ENCODE data around the gene TOR2A. TPM values are rescaled to one million over a fixed set of nuclear protein-coding genes. Genes with fewer than 3 reads are reported as not detected.

The TOR2A gene
- total and polyA plus RNA-seq, 4 donors: 8.8 to 30.8 (median 16.9) TPM

DNA sequence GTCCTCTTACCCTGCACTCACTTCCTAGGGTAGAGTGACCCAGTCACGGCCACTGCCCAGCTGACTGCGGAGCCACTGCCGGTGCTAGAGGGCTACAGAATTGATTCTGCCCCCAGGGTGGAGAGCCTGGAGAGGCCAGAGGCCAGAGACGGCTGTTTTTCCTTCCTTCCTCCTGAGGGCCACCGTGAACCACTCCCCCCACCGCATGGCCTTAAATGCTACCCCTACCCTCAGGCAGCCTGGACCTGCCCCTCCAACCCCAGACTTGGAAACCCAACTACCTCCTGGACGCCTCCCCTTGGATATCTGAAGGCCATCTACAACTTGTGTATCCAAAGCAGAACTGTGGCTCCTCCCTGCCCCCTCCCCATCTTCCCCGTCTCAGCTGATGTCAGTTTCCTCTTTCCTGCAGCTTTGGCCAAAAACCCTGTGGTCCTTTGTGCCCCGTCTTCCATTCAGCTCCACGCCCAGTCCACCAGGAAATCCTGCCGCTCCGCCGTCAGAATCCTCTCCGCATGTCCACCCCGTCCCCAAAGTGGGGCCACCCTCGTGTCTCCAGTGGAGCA lies 27.1 kb upstream of the TOR2A start:
- no peak overlapping the region for H3K9ac ChIP-seq (ENCODE audit: insufficient read depth in 1 of 2, low read length in 2 of 2)
- peaks cover 0 to 12% (median 0%) of the 10 kb centered on the region in 4 donors for H3K36me3 ChIP-seq (ENCODE audit: control insufficient read depth in 4 of 4, insufficient read depth in 4 of 4, low read length in 4 of 4)
- no peak overlapping the region for H3K4me3 ChIP-seq
- peak in 2 of 3 donors; percentile 35 to 66 for DNase-seq
- TF ChIP-seq, protein P1, sequence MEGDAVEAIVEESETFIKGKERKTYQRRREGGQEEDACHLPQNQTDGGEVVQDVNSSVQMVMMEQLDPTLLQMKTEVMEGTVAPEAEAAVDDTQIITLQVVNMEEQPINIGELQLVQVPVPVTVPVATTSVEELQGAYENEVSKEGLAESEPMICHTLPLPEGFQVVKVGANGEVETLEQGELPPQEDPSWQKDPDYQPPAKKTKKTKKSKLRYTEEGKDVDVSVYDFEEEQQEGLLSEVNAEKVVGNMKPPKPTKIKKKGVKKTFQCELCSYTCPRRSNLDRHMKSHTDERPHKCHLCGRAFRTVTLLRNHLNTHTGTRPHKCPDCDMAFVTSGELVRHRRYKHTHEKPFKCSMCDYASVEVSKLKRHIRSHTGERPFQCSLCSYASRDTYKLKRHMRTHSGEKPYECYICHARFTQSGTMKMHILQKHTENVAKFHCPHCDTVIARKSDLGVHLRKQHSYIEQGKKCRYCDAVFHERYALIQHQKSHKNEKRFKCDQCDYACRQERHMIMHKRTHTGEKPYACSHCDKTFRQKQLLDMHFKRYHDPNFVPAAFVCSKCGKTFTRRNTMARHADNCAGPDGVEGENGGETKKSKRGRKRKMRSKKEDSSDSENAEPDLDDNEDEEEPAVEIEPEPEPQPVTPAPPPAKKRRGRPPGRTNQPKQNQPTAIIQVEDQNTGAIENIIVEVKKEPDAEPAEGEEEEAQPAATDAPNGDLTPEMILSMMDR (IDR thresholded peaks at IDR 0.05; ENCODE audit: control extremely low read depth, extremely low read depth): no peak
- H3K27ac ChIP-seq (ENCODE audit: low read depth in 1 of 2, low read length in 1 of 2): peak overlapping the region; percentile 78 to 93
- no peaks in the 10 kb centered on the region for H3K27me3 ChIP-seq (ENCODE audit: control insufficient read depth in 3 of 3, insufficient read depth in 3 of 3, low read length in 2 of 3)
- peaks cover 0 to 13% (median 0%) of the 10 kb centered on the region in 5 donors for H3K4me1 ChIP-seq (ENCODE audit: control insufficient read depth in 5 of 5, insufficient read depth in 5 of 5, low read length in 5 of 5)
- 13 to 30% methylated on average over 16 of the region's 16 CpGs for WGBS, 2 donors
- ATAC-seq (ENCODE audit: insufficient read depth, low FRiP score): peak; percentile 35
- H3K9me3 ChIP-seq (ENCODE audit: control insufficient read depth in 4 of 4, insufficient read depth in 3 of 4, low read length in 3 of 4): no peaks in the 10 kb centered on the region

DNA sequence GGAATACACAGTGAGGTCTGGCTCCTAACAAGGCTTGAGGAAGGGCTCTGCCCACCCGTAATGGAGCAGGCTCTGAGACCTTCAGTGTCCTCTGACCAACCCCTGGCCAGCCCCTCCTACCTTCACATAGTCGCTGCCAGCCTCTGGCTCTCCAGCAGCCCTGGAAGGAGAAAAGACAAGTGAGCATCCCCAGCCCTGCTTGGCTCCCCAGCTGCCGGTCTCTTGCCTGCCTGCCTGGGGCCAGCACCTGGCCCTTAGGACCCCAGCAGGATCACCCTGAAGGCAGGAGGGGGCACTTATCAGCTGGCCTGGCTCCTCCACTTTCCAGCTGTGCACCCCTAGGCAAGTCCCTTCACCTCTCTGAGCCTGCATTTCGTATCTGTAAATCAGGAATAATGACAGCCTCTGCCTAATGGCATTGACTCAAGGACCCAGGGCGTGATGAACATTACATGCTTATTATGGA lies 26.4 kb upstream of the TOR2A start:
- H3K36me3 ChIP-seq (ENCODE audit: control insufficient read depth in 4 of 4, insufficient read depth in 4 of 4, low read length in 4 of 4): peaks cover 0 to 7% (median 0%) of the 10 kb centered on the region in 4 donors
- DNase-seq: no peak
- H3K9me3 ChIP-seq (ENCODE audit: control insufficient read depth in 4 of 4, insufficient read depth in 3 of 4, low read length in 3 of 4): no peaks in the 10 kb centered on the region
- peak overlapping the region; percentile 68 to 78 for H3K27ac ChIP-seq (ENCODE audit: low read depth in 1 of 2, low read length in 1 of 2)
- H3K4me3 ChIP-seq: no peak overlapping the region
- no peak for ATAC-seq (ENCODE audit: insufficient read depth, low FRiP score)
- no peak overlapping the region for H3K9ac ChIP-seq (ENCODE audit: insufficient read depth in 1 of 2, low read length in 2 of 2)
- WGBS, 2 donors: 63 to 82% methylated on average over 5 of the region's 5 CpGs
- H3K4me1 ChIP-seq (ENCODE audit: control insufficient read depth in 5 of 5, insufficient read depth in 5 of 5, low read length in 5 of 5): peaks cover 0 to 8% (median 0%) of the 10 kb centered on the region in 5 donors
- TF ChIP-seq, protein P1 (IDR thresholded peaks at IDR 0.05; ENCODE audit: control extremely low read depth, extremely low read depth): no peak
- peaks cover 0 to 2% (median 0%) of the 10 kb centered on the region in 3 donors for H3K27me3 ChIP-seq (ENCODE audit: control insufficient read depth in 3 of 3, insufficient read depth in 3 of 3, low read length in 2 of 3)

DNA sequence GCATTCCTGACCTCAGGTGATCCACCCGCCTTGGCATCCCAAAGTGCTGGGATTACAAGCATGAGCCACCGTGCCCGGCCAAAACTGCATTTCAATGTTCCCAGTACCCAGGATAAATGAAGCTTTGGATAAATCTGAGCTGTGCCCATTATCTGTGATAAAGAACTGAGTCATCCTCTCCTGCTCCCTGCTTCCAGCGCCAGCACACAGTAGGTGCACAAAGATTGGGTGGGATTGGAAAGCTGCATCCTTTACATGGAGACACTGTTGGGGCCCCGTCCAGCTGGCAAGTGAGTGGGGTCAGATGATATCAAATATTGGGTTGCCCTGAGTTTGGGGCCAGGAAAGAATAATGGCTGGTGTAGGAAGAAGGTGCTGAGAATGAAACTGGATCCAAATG lies 26.0 kb upstream of the TOR2A start:
- Histone ChIP-seq H3K27me3 (ENCODE audit: control insufficient read depth in 3 of 3, insufficient read depth in 3 of 3, low read length in 2 of 3) (peaks cover 0 to 6% (median 0%) of the 10 kb centered on the region in 3 donors), H3K4me3 (no peak overlapping the region), H3K9ac (ENCODE audit: insufficient read depth in 1 of 2, low read length in 2 of 2) (no peak overlapping the region), H3K36me3 (ENCODE audit: control insufficient read depth in 4 of 4, insufficient read depth in 4 of 4, low read length in 4 of 4) (peaks cover 0 to 5% (median 0%) of the 10 kb centered on the region in 4 donors), H3K27ac (ENCODE audit: low read depth in 1 of 2, low read length in 1 of 2) (peak overlapping the region; percentile 68 to 78), H3K4me1 (ENCODE audit: control insufficient read depth in 5 of 5, insufficient read depth in 5 of 5, low read length in 5 of 5) (peaks cover 0 to 8% (median 0%) of the 10 kb centered on the region in 5 donors), H3K9me3 (ENCODE audit: control insufficient read depth in 4 of 4, insufficient read depth in 3 of 4, low read length in 3 of 4) (no peaks in the 10 kb centered on the region)
- ATAC-seq (ENCODE audit: insufficient read depth, low FRiP score) (no peak), DNase-seq (no peak)
- TF ChIP-seq, protein P1 (IDR thresholded peaks at IDR 0.05; ENCODE audit: control extremely low read depth, extremely low read depth): no peak
- WGBS, 2 donors: 63 to 91% methylated on average over 5 of the region's 5 CpGs
